Stimulated activated CD8-positive, alpha-beta memory T cell treated with anti-CD3 and anti-CD28 coated beads, Interleukin-12 subunit alpha, Interleukin-12 subunit beta, amount 100 ng/mL, for 4 hours (primary cell): Measurements from ENCODE around the gene MPP2.
A peak's percentile ranks its signal among the peaks of the same experiment; 100 is the strongest.
"Not testable (repeated sequence)": the region's sequence is repeated elsewhere in the genome, so short reads cannot be mapped to it uniquely, and the experiment has no call there.

Source experiments
- DNase-seq: peaks from one replicate; pipeline ENCODE4 v3.0.0-alpha.2; 2020; ENCODE audit warnings: low read depth

MPP2 gene

GRCh38 chr17:43846963-43847371 lies 60.4 kb downstream of the MPP2 start, which contains the start of gene CD300LG:
CD300LG (plus strand) TSS chr17:43847176; CDS start chr17:43847217, 41 bp downstream.
- no peak for DNase-seq

- DNase-seq, result peak; percentile 40
These were observed 61.1 kb downstream of the MPP2 start for GRCh38 chr17:43846221-43846712.

- DNase-seq, result no peak
These were observed 61.6 kb downstream of the MPP2 start for GRCh38 chr17:43845766-43846165.

- DNase-seq, result no peak
These were observed 63.1 kb downstream of the MPP2 start for GRCh38 chr17:43844241-43844640.

GRCh38 chr17:43842975-43843325 lies 64.4 kb downstream of the MPP2 start:
- no peak for DNase-seq

GRCh38 chr17:43842091-43842974 lies 65.0 kb downstream of the MPP2 start:
- DNase-seq, result not testable (repeated sequence)

GRCh38 chr17:43841282-43841681 lies 66.1 kb downstream of the MPP2 start:
- DNase-seq, result no peak

- DNase-seq, result no peak
These were observed 66.5 kb downstream of the MPP2 start for GRCh38 chr17:43840814-43841213.

- no peak for DNase-seq
These were observed 67.6 kb downstream of the MPP2 start for GRCh38 chr17:43839670-43840108.

GRCh38 chr17:43834106-43834505 lies 73.2 kb downstream of the MPP2 start:
- no peak for DNase-seq

- DNase-seq, result peak; percentile 44
These were observed 74.1 kb downstream of the MPP2 start, which contains the start of gene MPP3 for GRCh38 chr17:43832976-43833829. MPP3 (minus strand) TSS chr17:43833146; CDS start chr17:43831906, 1,240 bp downstream.

- no peak for DNase-seq
These were observed 75.0 kb downstream of the MPP2 start for GRCh38 chr17:43832168-43832975.

- no peak for DNase-seq
These were observed 75.7 kb downstream of the MPP2 start for GRCh38 chr17:43831633-43832032.

- no peak for DNase-seq
These were observed 76.7 kb downstream of the MPP2 start for GRCh38 chr17:43830510-43831140.

GRCh38 chr17:43829738-43830137 lies 77.6 kb downstream of the MPP2 start:
- DNase-seq, result no peak

- no peak for DNase-seq
These were observed 79.7 kb downstream of the MPP2 start for GRCh38 chr17:43827596-43827995.

GRCh38 chr17:43826206-43826605 lies 81.1 kb downstream of the MPP2 start:
- no peak for DNase-seq

- no peak for DNase-seq
These were observed 81.8 kb downstream of the MPP2 start for GRCh38 chr17:43825567-43825966.
